Measurements from ENCODE around the gene SARDH. TPM values are rescaled to one million over a fixed set of nuclear protein-coding genes. Genes with fewer than 3 reads are reported as not detected.

Gene SARDH
- polyA plus RNA-seq, 1 donor from 2014 or later, result not detected

- Histone ChIP-seq H3F3A (ENCODE audit: insufficient read depth, low read length, poor library complexity, severe bottlenecking) (no peaks in the 10 kb centered on the region), H3K27ac (ENCODE audit: low read length) (no peak overlapping the region), H2AFZ (ENCODE audit: low read depth, low read length) (no peak overlapping the region), H4K20me1 (ENCODE audit: insufficient read depth) (no peaks in the 10 kb centered on the region), H3K9me3 (ENCODE audit: low read length) (no peaks in the 10 kb centered on the region), H3K4me3 (ENCODE audit: low read length) (no peak overlapping the region), H3K27me3 (ENCODE audit: insufficient read depth, low read depth, low read length) (no peaks in the 10 kb centered on the region), H3K4me2 (ENCODE audit: low read length) (no peak overlapping the region), H3K9me2 (ENCODE audit: insufficient read depth, low read length) (no peaks in the 10 kb centered on the region), H3K36me3 (ENCODE audit: insufficient read depth, low read length) (no peaks in the 10 kb centered on the region), H3K9ac (ENCODE audit: low read length) (no peak overlapping the region), H3K79me2 (replicated peaks; ENCODE audit: insufficient read depth, low read length) (no peaks in the 10 kb centered on the region)
- TF ChIP-seq REST (IDR thresholded peaks at IDR 0.05; ENCODE audit: borderline replicate concordance), result no peak
- TF ChIP-seq RAD21 (conservative IDR thresholded peaks at IDR 0.05), result no peak
- no peak for TF ChIP-seq MXI1 (conservative IDR thresholded peaks at IDR 0.05; ENCODE audit: poor library complexity, severe bottlenecking)
- no peak for TF ChIP-seq EZH2 (IDR thresholded peaks at IDR 0.05; ENCODE audit: borderline replicate concordance, insufficient read depth, low read length, poor library complexity, severe bottlenecking)
- TF ChIP-seq CTCF (IDR thresholded peaks at IDR 0.05; ENCODE audit: poor library complexity, severe bottlenecking), result no peak
- TF ChIP-seq SMC3 (conservative IDR thresholded peaks at IDR 0.05; ENCODE audit: poor library complexity), result no peak
- no peak for TF ChIP-seq EP300 (conservative IDR thresholded peaks at IDR 0.05; ENCODE audit: poor library complexity, severe bottlenecking)
- no peak for TF ChIP-seq TAF1 (IDR thresholded peaks at IDR 0.05; ENCODE audit: low read depth)
- TF ChIP-seq POLR2AphosphoS5 (IDR thresholded peaks at IDR 0.05), result no peak
Observed at GRCh38 chr9:133707763-133708245, 30.3 kb downstream of the SARDH start.

- H3K27me3 ChIP-seq (ENCODE audit: insufficient read depth, low read depth, low read length), result no peaks in the 10 kb centered on the region
- TF ChIP-seq MXI1 (conservative IDR thresholded peaks at IDR 0.05; ENCODE audit: poor library complexity, severe bottlenecking) (no peak), TAF1 (IDR thresholded peaks at IDR 0.05; ENCODE audit: low read depth) (no peak)
- H3K4me3 ChIP-seq (ENCODE audit: low read length), result no peak overlapping the region
- no peaks in the 10 kb centered on the region for H3K79me2 ChIP-seq (replicated peaks; ENCODE audit: insufficient read depth, low read length)
- H2AFZ ChIP-seq (ENCODE audit: low read depth, low read length), result no peak overlapping the region
- no peaks in the 10 kb centered on the region for H3F3A ChIP-seq (ENCODE audit: insufficient read depth, low read length, poor library complexity, severe bottlenecking)
- H4K20me1 ChIP-seq (ENCODE audit: insufficient read depth), result no peaks in the 10 kb centered on the region
- no peaks in the 10 kb centered on the region for H3K9me2 ChIP-seq (ENCODE audit: insufficient read depth, low read length)
- H3K9ac ChIP-seq (ENCODE audit: low read length), result no peak overlapping the region
- no peak overlapping the region for H3K4me2 ChIP-seq (ENCODE audit: low read length)
- H3K9me3 ChIP-seq (ENCODE audit: low read length), result no peaks in the 10 kb centered on the region
- H3K36me3 ChIP-seq (ENCODE audit: insufficient read depth, low read length), result no peaks in the 10 kb centered on the region
- H3K27ac ChIP-seq (ENCODE audit: low read length), result no peak overlapping the region
Observed at GRCh38 chr9:133707065-133707762, 30.9 kb downstream of the SARDH start.

Measured in neural cell (in vitro differentiated cells).